ENCODE data around the gene IBSP. TPM values are rescaled to one million over a fixed set of nuclear protein-coding genes. Genes with fewer than 3 reads are reported as not detected.
A peak's percentile ranks its signal among the peaks of the same experiment; 100 is the strongest.

IBSP gene
- total RNA-seq, 1 donor from 2014 or later: 0.90 TPM

DNA sequence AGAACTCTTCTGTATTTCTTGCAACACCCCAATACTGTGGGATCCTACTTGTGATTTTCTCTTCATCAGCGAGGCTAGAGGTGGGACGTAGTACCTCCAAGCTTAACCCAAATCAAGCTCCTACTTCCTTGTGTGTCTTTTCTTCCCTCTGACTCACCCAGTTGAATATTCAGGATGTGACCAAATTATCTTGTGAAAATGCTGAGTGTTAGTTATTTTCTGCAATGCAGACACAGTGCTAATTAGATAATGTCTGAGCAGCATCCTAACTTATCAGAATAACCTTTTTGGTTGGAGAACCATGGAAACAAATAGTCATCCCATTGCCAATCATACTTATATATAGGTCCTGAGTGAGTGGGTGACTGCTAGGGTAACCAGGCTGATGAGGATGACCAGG lies 35.8 kb downstream of the IBSP start:
- DNase-seq (ENCODE audit: low spot score): no peak
- no peaks in the 10 kb centered on the region for H3K36me3 Mint-ChIP-seq (ENCODE audit: low read depth)
- peaks cover 14% of the 10 kb centered on the region for H3K4me1 Mint-ChIP-seq (ENCODE audit: low read depth)
- H3K4me3 Mint-ChIP-seq (ENCODE audit: unreplicated experiment): no peak overlapping the region
- H3K27ac Mint-ChIP-seq (ENCODE audit: unreplicated experiment): no peak overlapping the region
- no peaks in the 10 kb centered on the region for H3K27me3 Mint-ChIP-seq (ENCODE audit: low read depth)
- no peaks in the 10 kb centered on the region for H3K9me3 Mint-ChIP-seq (ENCODE audit: low read depth)
- no peak for TF ChIP-seq CTCF (IDR thresholded peaks at IDR 0.05)

- Mint-ChIP-seq H3K27ac (ENCODE audit: unreplicated experiment) (no peak overlapping the region), H3K4me3 (ENCODE audit: unreplicated experiment) (no peak overlapping the region), H3K27me3 (ENCODE audit: low read depth) (no peaks in the 10 kb centered on the region), H3K9me3 (ENCODE audit: low read depth) (no peaks in the 10 kb centered on the region), H3K4me1 (ENCODE audit: low read depth) (peaks cover 14% of the 10 kb centered on the region), H3K36me3 (ENCODE audit: low read depth) (no peaks in the 10 kb centered on the region)
- no peak for TF ChIP-seq CTCF (IDR thresholded peaks at IDR 0.05)
- DNase-seq (ENCODE audit: low spot score): no peak
Measured at GRCh38 chr4:87835743-87836142, 36.4 kb downstream of the IBSP start.

DNA sequence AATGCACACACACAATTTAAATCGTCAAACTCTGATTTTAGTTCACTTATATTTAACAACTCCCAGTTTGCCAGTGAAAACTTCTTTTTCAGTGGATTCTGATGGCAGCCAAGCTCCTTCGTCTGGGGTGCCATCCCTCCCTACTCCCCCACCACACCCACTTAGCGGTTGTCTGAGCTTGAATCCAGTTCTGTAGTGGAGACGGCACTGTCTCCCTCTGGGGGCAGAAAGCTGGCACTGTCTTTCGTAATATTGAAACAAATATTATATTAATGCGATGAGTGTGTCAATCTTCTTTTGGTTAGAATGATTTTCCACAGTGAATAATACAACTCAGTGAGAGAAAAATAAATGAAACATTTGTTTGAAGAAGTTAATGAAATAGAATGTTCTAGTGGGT lies 38.9 kb downstream of the IBSP start:
- Mint-ChIP-seq H3K36me3 (ENCODE audit: low read depth) (no peaks in the 10 kb centered on the region), H3K27ac (ENCODE audit: unreplicated experiment) (no peak overlapping the region)

DNA sequence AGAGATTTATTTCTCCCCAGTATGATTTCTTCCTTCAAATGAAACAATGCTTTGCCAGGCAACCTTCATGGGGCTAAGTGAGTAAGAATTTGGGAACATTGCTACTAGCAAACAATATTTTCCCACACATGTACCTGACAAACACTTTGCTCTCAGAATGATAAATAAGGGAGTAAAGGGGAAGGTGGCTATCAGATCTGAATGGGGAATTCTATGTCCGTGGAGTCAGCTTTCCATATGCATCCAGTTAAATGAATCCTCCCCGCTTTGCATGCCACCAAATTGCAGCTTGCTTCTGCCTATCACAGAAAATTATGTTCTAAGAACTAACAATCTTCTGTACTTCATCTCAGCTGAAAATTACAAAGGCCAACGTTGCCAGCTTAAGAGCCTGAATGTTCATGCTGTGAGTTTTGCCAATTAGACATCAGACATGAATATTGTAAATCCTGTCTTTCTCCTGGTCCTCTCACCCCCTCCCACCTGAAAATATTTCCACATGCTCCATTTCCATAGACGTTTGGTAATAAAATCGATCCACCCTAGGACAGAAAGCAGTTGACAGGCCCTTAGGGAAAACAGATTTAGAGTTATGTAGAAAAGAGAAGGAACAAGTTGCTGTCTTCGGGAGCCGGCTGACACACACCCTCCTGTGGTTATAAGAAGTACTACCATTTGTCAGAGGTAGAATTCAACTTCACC lies 39.7 kb downstream of the IBSP start:
- Mint-ChIP-seq H3K27ac (ENCODE audit: unreplicated experiment) (no peak overlapping the region), H3K4me3 (ENCODE audit: unreplicated experiment) (no peak overlapping the region), H3K9me3 (ENCODE audit: low read depth) (no peaks in the 10 kb centered on the region), H3K36me3 (ENCODE audit: low read depth) (no peaks in the 10 kb centered on the region), H3K4me1 (ENCODE audit: low read depth) (peaks cover 25% of the 10 kb centered on the region), H3K27me3 (ENCODE audit: low read depth) (no peaks in the 10 kb centered on the region)
- DNase-seq (ENCODE audit: low spot score): no peak
- peak; percentile 91 for TF ChIP-seq CTCF (IDR thresholded peaks at IDR 0.05)

More for the DNA sequence above, 38.9 kb downstream of the IBSP start:
- Mint-ChIP-seq H3K4me1 (ENCODE audit: low read depth) (peaks cover 17% of the 10 kb centered on the region), H3K27me3 (ENCODE audit: low read depth) (no peaks in the 10 kb centered on the region), H3K9me3 (ENCODE audit: low read depth) (no peaks in the 10 kb centered on the region), H3K4me3 (ENCODE audit: unreplicated experiment) (no peak overlapping the region)
- peak; percentile 77 for TF ChIP-seq CTCF (IDR thresholded peaks at IDR 0.05)
- no peak for DNase-seq (ENCODE audit: low spot score)

DNA sequence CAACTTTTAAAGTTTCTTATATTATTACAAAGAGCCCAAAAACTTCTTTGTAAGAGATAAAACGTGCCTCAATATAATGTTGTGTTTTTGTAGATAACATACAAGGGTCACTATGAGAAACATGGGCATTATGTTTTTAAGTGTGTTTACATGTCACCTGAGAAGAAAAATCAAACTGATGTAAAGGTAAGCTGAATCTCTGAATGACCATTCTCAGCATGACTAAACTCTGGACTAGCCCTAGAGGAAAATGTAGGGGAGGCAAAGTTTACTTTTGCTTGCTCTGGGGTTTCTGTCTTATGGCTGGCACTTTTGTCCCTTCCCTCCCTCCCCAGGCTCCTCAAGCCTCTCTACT lies 40.2 kb downstream of the IBSP start:
- DNase-seq (ENCODE audit: low spot score): no peak
- no peak overlapping the region for H3K4me3 Mint-ChIP-seq (ENCODE audit: unreplicated experiment)
- peaks cover 31% of the 10 kb centered on the region for H3K4me1 Mint-ChIP-seq (ENCODE audit: low read depth)
- peak; percentile 41 for TF ChIP-seq CTCF (IDR thresholded peaks at IDR 0.05)
- no peaks in the 10 kb centered on the region for H3K27me3 Mint-ChIP-seq (ENCODE audit: low read depth)
- H3K27ac Mint-ChIP-seq (ENCODE audit: unreplicated experiment): no peak overlapping the region
- no peaks in the 10 kb centered on the region for H3K9me3 Mint-ChIP-seq (ENCODE audit: low read depth)
- no peaks in the 10 kb centered on the region for H3K36me3 Mint-ChIP-seq (ENCODE audit: low read depth)

Measured in chondrocyte (in vitro differentiated cells).